ENCODE measurements around the gene ZNF771.

DNA sequence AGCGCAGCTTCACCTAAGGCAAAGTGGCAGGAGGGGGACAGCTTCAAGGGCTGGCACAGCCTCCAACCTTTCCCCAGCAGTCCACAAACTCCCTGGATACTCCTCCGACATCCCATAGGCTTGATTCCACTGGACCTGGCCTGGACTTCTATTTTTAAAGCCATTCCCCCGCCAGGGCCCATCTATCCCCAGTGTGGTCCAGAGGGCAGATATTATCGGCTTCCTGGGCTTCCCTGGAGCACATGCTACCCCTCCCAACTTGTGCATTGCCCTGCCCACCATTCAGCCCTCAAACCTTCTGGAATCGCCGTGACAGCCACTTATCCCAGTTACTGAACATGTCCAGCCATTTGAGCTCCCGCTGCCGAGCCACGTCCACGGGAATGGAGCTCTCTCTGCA, 42.2 kb upstream of the ZNF771 start:
- TF ChIP-seq POLR2A (IDR thresholded peaks at IDR 0.05; ENCODE audit: low read length): no peak
- TF ChIP-seq GATA1 (IDR thresholded peaks at IDR 0.05; ENCODE audit: low read depth, low read length): no peak
